HG03521 (cell line): ENCODE measurements around the gene AATF.

Source experiments
- ATAC-seq: cut with Tn5 transposase; IDR thresholded peaks from one replicate; pipeline ENCODE4 v1.9.1; 2021; ENCODE audit warnings: mild to moderate bottlenecking, moderate library complexity; ENCODE audit not compliant: unreplicated experiment

The AATF gene

DNA sequence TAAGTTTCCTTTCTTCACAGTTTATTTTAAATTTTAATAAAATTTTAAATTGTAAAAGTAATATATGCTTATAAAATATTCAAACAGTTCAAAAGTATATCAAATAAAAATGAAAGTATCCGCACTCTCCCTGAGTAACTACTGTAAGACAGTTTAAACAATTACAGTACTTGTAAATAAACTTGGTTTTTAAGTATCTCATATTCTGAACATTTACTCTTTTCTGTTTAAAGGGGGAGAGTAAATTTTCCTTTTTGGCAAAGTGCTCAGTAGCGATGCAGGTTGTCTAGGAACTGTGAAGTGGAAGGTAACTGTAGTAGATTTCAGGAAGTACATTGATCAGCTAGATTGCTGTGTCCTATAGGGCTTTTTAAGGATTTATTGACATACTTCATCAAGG lies 28.8 kb downstream of the AATF start:
- no peak for ATAC-seq

DNA sequence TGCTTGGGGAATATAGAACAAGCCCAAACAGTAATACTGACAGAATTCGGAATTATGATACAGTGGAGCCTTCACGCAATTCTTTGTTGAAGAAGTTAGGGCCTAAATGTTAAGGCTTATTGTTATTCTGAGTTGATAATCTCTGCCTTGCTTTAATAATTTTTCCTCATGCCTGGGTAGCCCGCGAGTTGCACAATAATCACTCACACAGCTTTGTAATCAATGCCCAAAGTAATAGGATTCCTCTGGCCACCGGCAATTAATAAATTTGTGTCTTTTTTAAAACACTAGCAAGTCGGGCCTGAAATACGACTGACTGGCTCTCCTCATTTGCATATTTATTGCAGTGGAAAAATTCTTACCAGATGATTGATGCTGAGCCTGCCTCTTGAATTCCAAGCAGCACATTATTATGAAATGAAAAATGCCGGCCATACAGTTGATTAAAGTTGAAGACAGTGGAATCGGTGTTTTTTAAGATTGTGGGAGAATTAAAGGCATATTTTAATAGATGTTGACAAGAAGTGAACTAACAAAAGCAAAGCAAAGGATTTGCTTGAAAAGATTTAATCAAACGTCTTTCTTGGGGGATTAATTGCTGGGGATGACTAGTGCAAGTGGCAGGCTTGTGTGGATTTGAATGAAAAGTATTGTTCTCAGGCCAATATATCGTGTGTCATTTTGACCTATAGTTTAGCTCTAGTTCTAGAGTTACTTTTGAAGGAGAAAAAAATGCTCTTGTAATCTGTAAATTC lies 30.2 kb downstream of the AATF start:
- no peak for ATAC-seq

DNA sequence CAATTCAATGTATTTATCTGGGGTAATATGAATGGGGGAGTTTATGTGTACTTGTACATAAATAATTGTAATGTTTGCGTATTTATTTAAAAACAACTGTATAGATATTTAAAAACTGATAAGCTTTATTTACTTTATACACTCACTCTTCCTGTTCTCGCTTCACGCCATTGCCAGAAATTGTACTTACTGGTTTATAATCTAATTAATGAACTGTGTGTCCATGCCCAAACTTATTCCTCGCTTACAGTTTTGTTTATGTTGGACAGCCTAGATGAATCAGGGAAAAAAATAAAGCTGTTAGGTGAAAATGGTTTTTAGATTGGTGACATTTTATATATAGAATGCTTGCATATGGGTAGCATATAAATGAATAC lies 30.8 kb downstream of the AATF start:
- ATAC-seq = no peak

DNA sequence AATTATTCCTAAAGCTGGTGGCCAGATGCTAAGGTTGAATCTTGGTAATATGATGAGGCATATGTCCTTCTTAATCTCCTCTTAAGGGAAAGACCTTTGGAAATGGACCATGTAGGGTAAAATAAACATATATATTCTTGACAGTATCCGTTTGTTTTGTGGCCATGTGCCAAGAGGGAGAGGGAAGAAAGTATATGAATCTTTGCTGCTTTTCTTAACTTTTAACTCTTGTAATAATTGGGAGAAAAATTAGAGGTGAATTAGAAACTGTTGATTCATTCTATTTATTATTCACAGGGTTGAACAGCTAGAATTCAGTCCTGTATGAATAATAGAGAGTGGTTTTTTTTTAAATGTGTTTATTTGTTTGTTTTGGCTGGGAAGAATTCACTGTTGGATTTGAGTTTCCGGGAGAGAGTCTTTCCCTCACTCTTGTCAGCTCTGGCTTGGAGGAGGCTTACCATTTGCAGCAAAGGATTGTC lies 31.6 kb downstream of the AATF start:
- ATAC-seq = no peak

DNA sequence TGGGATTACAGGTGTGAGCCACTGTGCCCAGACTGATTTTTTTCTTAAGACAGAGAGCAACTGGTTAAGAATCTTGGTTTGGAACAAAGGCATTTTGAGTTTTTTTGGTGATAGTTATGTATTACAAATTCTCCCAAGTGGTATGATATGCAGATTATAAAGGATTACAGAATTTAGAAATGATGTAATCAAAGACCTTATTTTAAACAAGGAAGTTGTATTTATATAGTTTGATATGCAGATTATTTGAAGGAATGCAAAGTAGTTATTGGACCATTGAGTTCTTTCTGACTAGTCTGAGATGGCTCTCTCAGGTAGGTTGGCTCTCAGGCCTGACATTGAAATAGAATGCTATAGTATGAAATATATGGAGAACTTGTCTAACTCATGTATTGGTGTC lies 34.9 kb downstream of the AATF start:
- ATAC-seq = no peak

DNA sequence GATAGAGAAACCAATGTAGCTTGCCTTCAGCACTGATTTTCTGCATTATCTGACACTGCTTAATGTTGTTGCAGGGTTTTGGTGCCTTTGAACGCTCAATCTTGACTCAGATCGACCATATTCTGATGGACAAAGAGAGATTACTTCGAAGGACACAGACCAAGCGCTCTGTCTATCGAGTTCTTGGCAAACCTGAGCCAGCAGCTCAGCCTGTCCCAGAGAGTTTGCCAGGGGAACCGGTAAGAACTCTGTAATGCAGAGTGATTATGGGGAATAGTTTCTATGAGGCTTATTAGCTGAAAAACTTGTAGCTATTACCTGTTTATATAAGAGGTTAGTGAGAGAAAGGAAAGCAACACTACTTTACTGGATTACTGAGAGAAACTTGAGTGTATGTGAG lies 40.4 kb downstream of the AATF start:
- no peak for ATAC-seq

DNA sequence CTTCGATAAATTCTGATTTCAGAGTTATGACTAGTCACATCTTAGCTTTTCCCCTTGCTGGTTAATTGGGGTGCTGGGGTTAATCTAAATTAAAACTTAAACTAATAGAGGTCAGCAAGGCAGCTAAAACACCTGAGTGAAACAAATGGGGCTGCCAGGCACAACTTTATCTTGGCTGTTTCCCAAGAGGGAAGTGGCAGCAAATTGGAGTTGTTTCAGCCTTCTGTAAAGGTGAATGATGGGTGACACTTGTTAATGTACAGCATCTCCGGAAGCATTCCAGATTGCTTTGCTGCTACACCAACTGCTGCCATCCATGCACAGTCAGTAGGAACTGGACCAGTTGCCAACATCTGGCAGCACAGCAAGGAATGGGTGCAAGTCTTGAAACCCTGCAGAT lies 43.9 kb downstream of the AATF start:
- ATAC-seq = no peak

DNA sequence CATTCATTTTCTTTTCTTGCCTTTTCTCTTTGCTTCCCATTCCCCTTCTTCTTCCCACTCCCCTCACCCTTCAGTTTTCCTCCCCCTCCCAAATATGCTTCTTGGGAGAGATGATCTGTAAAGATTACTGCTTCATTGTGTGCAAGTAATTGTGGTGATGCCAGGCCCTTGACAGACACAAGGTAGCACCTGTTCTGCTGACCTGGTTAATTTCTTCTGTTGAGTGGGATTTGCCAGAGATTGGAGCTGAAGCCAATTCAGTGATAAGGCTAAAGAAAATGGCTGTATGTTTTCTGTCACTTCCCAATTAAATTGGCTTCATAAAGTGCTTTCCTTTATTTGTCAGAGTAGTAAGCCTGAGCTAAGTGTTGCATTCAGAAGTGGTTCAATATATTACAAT lies 44.5 kb downstream of the AATF start:
- ATAC-seq = no peak

DNA sequence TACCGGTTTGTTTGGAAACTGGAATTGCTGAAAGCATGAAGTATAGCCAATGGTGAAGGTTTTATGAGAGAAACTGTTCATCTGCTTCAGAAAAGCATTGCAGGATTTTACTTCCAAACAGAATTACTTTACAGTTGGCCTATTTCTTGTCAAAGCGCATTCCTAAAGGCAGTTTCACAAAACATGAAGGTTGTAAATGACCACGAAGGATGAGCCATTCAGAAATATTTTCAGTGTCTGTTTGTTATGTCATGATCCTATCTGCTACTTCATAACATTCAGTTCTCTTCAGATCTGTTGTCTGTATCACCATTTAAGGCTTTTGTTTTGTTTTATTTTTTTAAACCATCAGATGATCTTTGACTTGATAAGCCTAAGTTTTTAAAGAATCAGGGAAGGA lies 45.7 kb downstream of the AATF start:
- ATAC-seq = no peak

DNA sequence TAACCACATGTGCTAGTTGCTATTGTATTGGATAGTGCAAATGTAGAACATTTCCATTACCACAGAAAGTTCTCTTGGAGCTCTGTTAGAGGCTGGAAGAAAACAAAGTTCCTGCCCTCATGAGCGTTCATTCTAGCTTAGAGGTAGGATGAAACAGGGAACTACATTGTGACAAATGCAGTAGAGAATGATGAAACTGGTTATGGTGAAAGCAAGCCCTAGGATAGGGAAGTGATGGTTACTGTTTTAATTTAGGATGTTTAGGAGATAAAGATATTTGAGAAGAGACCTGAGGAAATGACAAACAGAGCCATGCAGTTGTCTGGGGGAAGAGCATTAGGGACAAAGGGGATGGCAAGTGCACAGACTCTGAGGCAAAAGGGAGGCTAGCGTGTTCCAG lies 50.7 kb downstream of the AATF start:
- no peak for ATAC-seq

DNA sequence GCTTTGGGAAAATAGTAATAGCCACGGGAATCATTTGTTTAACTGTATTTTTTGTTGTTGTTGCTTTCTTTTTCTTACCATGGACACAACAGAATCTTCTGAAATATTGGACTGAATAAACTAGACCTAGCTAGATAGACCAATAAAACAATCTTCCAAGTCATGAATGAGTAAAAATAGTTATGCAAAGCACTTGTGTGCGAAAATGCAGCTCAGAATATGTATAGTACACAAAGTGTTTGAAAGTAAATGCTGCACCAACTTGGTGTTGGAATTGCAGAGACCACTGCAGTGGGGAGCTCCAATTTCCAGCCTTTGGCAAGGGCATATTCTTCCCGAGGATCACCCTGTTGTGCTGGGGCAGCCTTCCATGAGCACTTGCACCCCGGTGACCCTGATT lies 68.0 kb downstream of the AATF start:
- ATAC-seq = no peak

DNA sequence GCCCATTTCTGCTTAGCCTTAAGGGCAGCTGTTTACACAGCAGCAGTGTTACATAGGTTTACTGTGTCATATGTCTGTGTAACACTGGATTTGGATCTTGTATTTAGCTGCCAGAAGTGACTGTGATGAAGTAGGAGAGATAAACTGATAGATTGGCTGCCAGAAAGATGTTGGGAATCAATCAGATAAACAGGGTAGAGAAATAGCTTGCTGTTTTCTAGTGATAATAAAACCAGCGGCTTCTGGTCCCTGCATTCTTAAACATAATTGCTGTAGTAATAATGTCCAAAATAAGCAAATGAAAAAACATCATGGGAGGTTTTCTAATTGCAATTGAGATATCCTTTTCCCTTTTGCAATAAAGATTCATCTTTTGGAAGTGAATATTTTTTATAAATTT lies 68.7 kb downstream of the AATF start:
- ATAC-seq = no peak

DNA sequence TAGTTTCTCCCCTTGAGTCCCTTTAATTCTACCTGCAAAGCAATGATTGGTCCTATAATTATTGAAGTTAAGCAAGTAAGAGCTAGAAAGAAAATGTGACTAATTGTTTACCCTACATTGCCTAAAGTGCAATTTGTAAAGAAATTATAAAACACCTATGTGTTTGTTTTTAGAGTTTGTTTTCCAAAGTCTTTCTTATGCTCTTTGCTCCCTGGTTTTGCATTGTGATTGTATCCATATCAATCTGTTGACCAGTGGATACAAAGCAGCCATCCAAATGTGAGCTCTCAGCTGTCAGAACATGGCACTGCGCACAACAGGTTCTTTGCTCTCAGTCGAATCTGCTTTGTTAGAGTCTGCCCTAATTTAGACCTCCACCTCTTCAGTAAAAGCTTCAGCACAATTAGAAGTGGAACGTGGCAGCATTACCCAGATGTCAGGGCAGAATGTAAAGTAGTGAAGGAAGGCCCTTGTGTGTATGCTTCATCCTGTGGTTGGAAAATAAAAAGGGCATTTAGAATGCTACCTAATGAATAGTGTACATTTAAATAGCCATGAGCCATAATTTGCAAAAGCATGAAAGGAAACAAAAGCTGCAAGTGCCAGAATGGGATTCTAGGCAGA lies 70.5 kb downstream of the AATF start:
- no peak for ATAC-seq

DNA sequence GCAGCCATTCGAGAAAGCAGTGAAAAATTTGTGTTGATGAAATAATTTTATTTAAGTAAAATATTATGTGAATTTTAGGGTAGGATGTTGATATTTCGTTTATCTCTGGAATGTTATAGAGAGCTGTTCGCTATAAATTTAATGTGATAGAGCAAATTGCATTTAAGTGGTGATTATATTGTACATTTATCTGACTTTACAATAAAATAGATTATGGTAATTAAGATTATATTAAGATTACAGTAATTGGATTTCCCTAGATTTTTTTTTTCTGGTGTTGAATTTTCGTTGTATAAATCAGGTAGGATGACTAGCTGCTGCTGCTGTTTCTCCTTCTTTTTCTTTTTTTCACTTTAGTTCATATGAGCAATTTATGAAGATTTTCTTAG lies 71.0 kb downstream of the AATF start:
- ATAC-seq = no peak

DNA sequence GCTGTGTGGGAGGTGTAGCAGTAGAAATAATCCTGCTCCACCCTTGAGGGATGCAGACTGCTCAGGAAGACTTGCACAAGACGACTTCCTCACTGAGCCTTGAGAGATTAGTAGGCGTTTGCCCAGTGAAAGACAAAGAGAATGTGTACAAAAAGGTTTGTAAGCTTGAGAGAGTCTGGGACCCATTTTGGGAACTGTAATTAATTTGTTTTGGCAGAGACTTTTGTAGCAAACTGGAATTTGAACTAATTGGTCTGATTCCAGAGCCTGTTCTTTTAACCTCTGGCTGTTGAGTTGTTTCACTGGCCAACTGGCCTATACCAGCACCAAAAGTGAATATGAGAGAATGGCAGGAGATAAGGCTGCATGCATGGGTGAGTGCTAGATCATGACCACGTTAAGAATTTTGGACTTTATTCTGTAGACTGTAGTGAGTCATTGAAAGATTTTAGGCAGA lies 75.5 kb downstream of the AATF start:
- no peak for ATAC-seq

DNA sequence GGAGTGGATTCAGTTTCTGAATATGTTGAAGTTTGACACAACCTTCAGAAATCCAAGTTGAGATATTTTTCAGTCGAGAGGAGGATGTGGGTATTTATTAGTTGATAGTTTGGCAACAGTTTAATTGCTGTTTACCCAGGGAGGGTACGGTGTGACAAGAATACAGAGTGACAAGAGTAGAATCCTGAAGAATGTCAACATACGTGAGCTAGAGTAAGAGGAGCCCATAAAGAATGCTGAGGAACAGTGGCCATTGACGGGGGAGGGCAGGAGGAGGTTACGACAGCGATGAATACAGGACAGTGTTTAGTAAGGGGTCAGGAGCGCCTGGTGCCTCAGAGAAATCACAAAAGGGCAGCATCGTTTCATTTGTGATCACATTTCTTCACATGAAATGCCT lies 76.5 kb downstream of the AATF start:
- no peak for ATAC-seq

DNA sequence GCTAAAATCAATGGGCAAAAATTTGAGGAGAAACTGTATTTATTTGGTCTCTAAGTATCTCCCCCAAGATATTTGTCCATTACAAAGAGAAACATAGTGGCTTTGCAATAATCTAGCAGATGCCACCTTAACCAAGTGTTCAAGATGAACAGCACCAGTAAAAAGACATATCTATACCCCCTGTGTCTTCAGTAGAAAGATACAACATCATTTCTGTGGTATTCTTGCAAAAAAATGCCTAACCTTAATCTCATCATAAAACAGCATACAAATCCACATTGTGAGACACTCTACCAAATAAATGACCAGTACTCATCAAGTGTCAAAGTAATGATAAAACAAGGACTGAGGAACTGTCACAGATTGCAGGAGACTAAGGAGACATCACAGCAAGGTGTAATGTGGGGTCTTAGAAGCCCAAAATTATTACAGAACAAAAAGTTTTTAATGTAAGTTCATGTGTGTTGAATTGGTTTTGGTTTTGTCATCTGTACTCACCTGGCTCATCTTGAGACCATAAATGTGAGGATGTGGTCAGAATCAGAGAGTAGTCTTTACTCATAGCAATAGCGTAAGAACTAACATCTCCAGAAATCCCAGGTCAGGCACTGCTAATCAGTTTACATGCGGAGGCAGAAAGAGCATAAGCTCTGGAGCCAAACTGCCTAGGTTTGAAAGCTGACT lies 77.2 kb downstream of the AATF start:
- ATAC-seq = no peak

DNA sequence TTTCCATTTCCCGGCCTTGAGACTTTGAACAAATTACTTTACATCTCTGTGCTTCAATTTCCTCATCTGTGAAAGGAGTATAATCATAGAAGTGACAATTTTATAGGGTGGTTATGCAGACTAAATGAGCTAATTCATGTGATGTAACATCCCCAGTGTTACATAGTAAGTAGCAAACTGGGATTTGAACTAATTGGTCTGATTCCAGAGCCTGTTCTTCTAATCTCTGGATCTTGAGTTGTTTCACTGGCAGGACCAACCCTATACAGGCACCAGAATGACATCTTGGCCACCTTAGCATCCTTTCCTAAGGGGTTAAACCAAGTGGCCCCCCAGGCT lies 77.7 kb downstream of the AATF start:
- ATAC-seq = no peak

DNA sequence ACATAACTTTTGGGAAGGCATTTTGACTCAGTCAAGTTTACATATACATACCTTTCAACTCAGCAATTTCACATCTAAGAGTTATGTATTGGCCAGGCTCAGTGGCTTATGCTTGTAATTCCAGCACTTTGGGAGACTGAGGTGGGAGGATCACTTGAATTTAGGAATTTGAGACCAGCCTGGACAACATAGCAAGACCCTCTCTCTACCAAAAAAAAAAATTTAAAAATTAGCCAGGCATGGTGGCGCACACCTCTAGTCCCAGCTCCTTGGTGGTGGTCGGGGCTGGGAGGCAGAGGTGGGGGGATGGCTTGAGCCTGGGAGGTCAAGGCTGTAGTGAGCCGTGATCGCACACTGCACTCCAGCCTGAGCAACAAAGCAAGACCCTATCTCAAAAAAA lies 79.3 kb downstream of the AATF start:
- ATAC-seq = no peak

DNA sequence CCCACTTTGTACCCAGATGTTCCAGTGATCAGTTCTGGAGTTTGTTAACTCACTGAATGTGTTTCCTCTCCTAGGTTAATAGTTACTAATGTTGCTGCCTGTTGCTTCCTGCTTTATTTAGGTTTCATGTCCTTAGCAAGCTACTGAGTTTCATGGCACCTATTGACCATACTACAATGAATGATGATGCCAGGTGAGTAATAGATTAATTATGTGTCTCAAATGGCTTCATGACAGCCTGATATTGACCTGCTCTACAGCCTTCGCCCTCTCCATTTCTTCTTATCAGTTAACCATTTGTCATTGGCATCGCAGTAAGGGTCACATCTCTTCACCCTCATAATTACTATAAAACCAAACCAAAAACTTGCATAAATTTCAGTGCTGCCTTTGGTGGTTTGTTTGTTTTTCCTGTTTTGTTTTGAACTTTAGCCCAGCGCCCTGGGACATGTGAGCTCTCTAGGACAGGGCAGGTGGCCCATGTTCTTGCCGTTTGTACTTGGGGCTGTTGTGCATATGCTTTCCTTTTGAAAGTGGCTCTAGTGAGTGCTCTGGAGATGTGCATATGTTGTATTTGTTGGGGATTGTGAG lies 82.8 kb downstream of the AATF start:
- no peak for ATAC-seq

DNA sequence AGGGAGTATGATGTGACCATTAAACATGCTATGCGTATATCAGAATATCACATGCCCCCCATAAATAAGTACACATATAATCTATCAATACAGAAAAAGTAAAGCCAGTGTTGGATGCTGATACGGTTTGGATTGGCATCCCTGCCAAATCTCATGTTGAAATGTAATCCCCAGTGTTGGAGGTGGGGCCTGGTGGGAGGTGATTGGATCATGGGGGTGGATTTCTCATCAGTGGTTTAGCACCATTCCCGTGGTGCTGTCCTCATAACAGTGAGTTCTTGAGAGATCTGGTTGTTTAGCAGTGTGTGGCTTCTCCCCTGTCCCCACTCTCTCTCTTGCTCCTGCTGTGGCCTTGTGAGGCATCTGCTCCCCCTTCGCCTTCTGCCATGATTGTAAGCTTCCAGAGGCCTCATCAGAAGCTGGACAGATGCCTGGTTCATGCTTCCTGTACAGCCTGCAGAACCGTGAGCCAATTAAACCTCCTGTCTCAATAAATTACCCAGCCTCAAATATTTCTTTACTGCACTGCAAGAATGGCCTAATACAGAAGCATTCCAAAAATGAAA lies 88.9 kb downstream of the AATF start:
- no peak for ATAC-seq

DNA sequence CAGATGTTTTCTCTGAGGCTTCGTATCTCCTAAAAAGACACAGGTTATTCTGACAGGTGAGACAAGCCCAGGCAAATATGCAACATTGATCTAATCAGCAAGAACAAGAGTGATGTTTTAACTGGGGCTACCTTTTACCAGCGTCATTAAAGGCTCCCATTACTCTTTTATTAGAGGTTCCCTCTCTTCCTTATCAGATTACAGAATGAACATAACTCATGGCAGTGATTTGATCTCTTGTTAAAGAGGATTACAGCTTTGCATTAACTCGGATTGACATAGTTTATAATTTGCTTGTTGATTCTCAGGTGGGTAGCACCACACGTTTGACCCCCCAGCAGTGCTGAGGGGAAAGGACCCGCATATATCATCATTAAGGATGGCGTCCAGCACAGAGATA lies 90.5 kb downstream of the AATF start:
- no peak for ATAC-seq
